Nephron progenitor cell (in vitro differentiated cells): ENCODE measurements around the gene TMEM198.

ENCODE experiments used
- DNase-seq: peaks from one replicate; pipeline ENCODE4 v3.0.0; 2021
- H3K27ac Mint-ChIP-seq: 2 replicates; pipeline ENCODE4 v1.8.0; 2021; ENCODE audit warnings: mild to moderate bottlenecking, moderate library complexity, mixed read lengths
- H3K27me3 Mint-ChIP-seq: 2 replicates; pipeline ENCODE4 v1.8.0; 2021; ENCODE audit warnings: mild to moderate bottlenecking, low read depth, mixed read lengths; ENCODE audit not compliant: poor library complexity
- H3K36me3 Mint-ChIP-seq: 2 replicates; pipeline ENCODE4 v1.8.0; 2021; ENCODE audit warnings: low read depth, mixed read lengths
- H3K4me1 Mint-ChIP-seq: 2 replicates; pipeline ENCODE4 v1.8.0; 2021; ENCODE audit warnings: mixed read lengths
- H3K4me3 Mint-ChIP-seq: 2 replicates; pipeline ENCODE4 v1.8.0; 2021; ENCODE audit warnings: mild to moderate bottlenecking, moderate library complexity, mixed read lengths
- H3K9me3 Mint-ChIP-seq: 2 replicates; pipeline ENCODE4 v1.8.0; 2021; ENCODE audit warnings: mild to moderate bottlenecking, moderate library complexity, mixed read lengths
- CTCF ChIP-seq: fragments of 200-600 bp; sonication (generic); IDR thresholded peaks from 2 replicates; pipeline ENCODE4 v1.5.0; 2021; ENCODE audit warnings: antibody characterized with exemption

TMEM198 gene

GRCh38 chr2:219532378-219532649, 11.5 kb upstream of the TMEM198 start:
- Mint-ChIP-seq H3K9me3 (no peaks in the 10 kb centered on the region), H3K4me1 (peaks cover 45% of the 10 kb centered on the region), H3K27me3 (peaks cover 51% of the 10 kb centered on the region)

GRCh38 chr2:219533930-219534661, 9.7 kb upstream of the TMEM198 start:
- H3K4me3 Mint-ChIP-seq = no peak overlapping the region
- no peak for TF ChIP-seq CTCF
- no peak for DNase-seq
- no peaks in the 10 kb centered on the region for H3K36me3 Mint-ChIP-seq
- H3K4me1 Mint-ChIP-seq = peaks cover 52% of the 10 kb centered on the region
- H3K27ac Mint-ChIP-seq = no peak overlapping the region
- H3K9me3 Mint-ChIP-seq = no peaks in the 10 kb centered on the region
- peaks cover 34% of the 10 kb centered on the region for H3K27me3 Mint-ChIP-seq

More at GRCh38 chr2:219532378-219532649, 11.5 kb upstream of the TMEM198 start:
- TF ChIP-seq CTCF = no peak
- no peaks in the 10 kb centered on the region for H3K36me3 Mint-ChIP-seq
- H3K4me3 Mint-ChIP-seq = no peak overlapping the region
- DNase-seq = no peak
- no peak overlapping the region for H3K27ac Mint-ChIP-seq

- TF ChIP-seq CTCF = no peak
- H3K36me3 Mint-ChIP-seq = peaks cover 6% of the 10 kb centered on the region
- H3K4me1 Mint-ChIP-seq = peaks cover 40% of the 10 kb centered on the region
- DNase-seq = no peak
- H3K27me3 Mint-ChIP-seq = peaks cover 10% of the 10 kb centered on the region
- H3K4me3 Mint-ChIP-seq = no peak overlapping the region
- H3K9me3 Mint-ChIP-seq = no peaks in the 10 kb centered on the region
- no peak overlapping the region for H3K27ac Mint-ChIP-seq
Measured at GRCh38 chr2:219536425-219536824, 7.4 kb upstream of the TMEM198 start.

DNA sequence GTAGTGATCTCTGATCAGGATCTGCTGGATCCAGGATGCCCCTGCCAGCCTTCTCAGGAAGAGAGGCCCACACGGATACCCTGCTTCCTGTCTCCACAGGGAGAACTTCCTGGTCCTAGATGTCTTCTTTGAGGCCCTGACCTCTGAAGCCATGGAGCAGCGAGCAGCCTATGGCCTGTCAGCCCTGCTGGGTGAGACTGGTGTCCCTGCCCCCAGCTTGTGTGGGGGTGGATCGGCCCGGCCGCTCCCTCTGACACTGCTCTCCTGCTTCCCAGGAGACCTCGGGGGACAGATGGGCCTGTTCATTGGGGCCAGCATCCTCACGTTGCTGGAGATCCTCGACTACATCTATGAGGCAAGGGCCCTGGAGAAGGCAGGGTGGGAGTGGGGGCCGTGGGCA, 6.9 kb upstream of the TMEM198 start:
- no peak for DNase-seq
- Mint-ChIP-seq H3K4me3 (no peak overlapping the region), H3K27me3 (peaks cover 11% of the 10 kb centered on the region), H3K4me1 (peaks cover 40% of the 10 kb centered on the region), H3K9me3 (no peaks in the 10 kb centered on the region), H3K36me3 (peaks cover 6% of the 10 kb centered on the region), H3K27ac (peak overlapping the region; percentile 83)
- TF ChIP-seq CTCF = no peak

- Mint-ChIP-seq H3K4me3 (no peak overlapping the region), H3K27me3 (peaks cover 16% of the 10 kb centered on the region), H3K9me3 (no peaks in the 10 kb centered on the region), H3K36me3 (peaks cover 6% of the 10 kb centered on the region), H3K4me1 (peaks cover 49% of the 10 kb centered on the region), H3K27ac (no peak overlapping the region)
- DNase-seq = no peak
- no peak for TF ChIP-seq CTCF
Measured at GRCh38 chr2:219537657-219538488, 6.0 kb upstream of the TMEM198 start.
